Measurements from ENCODE around the gene APEX2.

APEX2 gene

GRCh38 chrX:54992911-54993622 lies 7.1 kb upstream of the APEX2 start:
- Histone ChIP-seq H3K4me1 (ENCODE audit: insufficient read depth, low read length, severe bottlenecking) (no peaks in the 10 kb centered on the region), H3K27ac (ENCODE audit: low read depth, low read length, poor library complexity, severe bottlenecking) (no peak overlapping the region), H3K4me3 (ENCODE audit: low read depth, low read length, poor library complexity, severe bottlenecking) (no peak overlapping the region), H3K9me2 (ENCODE audit: low read depth, low read length) (no peaks in the 10 kb centered on the region), H3K36me3 (ENCODE audit: insufficient read depth, low read length) (no peaks in the 10 kb centered on the region), H3K9ac (ENCODE audit: low read length) (no peak overlapping the region), H4K20me1 (ENCODE audit: insufficient read depth, low read length) (no peaks in the 10 kb centered on the region), H3K27me3 (ENCODE audit: insufficient read depth, low read length) (no peaks in the 10 kb centered on the region), H3F3A (ENCODE audit: insufficient read depth, low read length) (no peaks in the 10 kb centered on the region), H2AFZ (ENCODE audit: low read length) (no peak overlapping the region), H3K4me2 (ENCODE audit: low read length) (no peak overlapping the region), H3K79me2 (ENCODE audit: insufficient read depth, low read length) (no peaks in the 10 kb centered on the region), H3K9me3 (ENCODE audit: low read length) (no peaks in the 10 kb centered on the region)
- TF ChIP-seq, protein P1, sequence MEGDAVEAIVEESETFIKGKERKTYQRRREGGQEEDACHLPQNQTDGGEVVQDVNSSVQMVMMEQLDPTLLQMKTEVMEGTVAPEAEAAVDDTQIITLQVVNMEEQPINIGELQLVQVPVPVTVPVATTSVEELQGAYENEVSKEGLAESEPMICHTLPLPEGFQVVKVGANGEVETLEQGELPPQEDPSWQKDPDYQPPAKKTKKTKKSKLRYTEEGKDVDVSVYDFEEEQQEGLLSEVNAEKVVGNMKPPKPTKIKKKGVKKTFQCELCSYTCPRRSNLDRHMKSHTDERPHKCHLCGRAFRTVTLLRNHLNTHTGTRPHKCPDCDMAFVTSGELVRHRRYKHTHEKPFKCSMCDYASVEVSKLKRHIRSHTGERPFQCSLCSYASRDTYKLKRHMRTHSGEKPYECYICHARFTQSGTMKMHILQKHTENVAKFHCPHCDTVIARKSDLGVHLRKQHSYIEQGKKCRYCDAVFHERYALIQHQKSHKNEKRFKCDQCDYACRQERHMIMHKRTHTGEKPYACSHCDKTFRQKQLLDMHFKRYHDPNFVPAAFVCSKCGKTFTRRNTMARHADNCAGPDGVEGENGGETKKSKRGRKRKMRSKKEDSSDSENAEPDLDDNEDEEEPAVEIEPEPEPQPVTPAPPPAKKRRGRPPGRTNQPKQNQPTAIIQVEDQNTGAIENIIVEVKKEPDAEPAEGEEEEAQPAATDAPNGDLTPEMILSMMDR (IDR thresholded peaks at IDR 0.05; ENCODE audit: low read length) = no peak

DNA sequence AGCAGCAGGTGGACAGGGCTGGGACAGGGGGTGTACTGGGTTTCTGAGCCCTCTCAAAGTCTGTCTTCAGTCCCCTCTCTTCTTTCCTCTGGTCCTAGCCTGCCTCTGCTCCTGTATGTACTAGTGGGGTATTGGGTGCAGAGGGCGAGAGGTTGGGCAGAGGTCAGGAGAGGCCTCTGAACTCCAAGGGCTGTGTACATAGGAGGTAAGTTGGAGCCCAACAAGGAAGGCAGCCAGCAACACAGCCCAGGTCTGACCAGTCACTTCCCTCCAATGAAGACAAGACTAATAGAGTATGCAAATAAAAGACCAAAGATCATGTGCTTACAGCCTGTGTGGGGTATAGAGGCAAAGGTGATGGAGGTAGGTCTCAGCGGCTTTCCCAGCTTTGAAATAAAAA lies 6.1 kb upstream of the APEX2 start, which contains the start of gene PFKFB1:
PFKFB1 (minus strand) TSS at position 90 of the 400 bp plus-strand sequence. CDS start 181 bp downstream, outside the sequence.
- Histone ChIP-seq H3K9ac (ENCODE audit: low read length) (no peak within 1 kb of the TSS), H4K20me1 (ENCODE audit: insufficient read depth, low read length) (no peaks in the 10 kb centered on the region), H3K4me2 (ENCODE audit: low read length) (no peak within 1 kb of the TSS), H3K36me3 (ENCODE audit: insufficient read depth, low read length) (no peaks in the 10 kb centered on the region), H3K9me3 (ENCODE audit: low read length) (no peaks in the 10 kb centered on the region), H3K27me3 (ENCODE audit: insufficient read depth, low read length) (no peaks in the 10 kb centered on the region), H3K79me2 (ENCODE audit: insufficient read depth, low read length) (no peaks in the 10 kb centered on the region), H3F3A (ENCODE audit: insufficient read depth, low read length) (no peaks in the 10 kb centered on the region), H3K27ac (ENCODE audit: low read depth, low read length, poor library complexity, severe bottlenecking) (no peak within 1 kb of the TSS), H2AFZ (ENCODE audit: low read length) (no peak within 1 kb of the TSS), H3K4me3 (ENCODE audit: low read depth, low read length, poor library complexity, severe bottlenecking) (no peak within 1 kb of the TSS), H3K4me1 (ENCODE audit: insufficient read depth, low read length, severe bottlenecking) (peaks cover under 1% of the 10 kb centered on the region), H3K9me2 (ENCODE audit: low read depth, low read length) (no peaks in the 10 kb centered on the region)
- TF ChIP-seq, protein P1 (IDR thresholded peaks at IDR 0.05; ENCODE audit: low read length) = no peak
- TF ChIP-seq EZH2 (IDR thresholded peaks at IDR 0.05; ENCODE audit: borderline replicate concordance, low read length) = no peak

DNA sequence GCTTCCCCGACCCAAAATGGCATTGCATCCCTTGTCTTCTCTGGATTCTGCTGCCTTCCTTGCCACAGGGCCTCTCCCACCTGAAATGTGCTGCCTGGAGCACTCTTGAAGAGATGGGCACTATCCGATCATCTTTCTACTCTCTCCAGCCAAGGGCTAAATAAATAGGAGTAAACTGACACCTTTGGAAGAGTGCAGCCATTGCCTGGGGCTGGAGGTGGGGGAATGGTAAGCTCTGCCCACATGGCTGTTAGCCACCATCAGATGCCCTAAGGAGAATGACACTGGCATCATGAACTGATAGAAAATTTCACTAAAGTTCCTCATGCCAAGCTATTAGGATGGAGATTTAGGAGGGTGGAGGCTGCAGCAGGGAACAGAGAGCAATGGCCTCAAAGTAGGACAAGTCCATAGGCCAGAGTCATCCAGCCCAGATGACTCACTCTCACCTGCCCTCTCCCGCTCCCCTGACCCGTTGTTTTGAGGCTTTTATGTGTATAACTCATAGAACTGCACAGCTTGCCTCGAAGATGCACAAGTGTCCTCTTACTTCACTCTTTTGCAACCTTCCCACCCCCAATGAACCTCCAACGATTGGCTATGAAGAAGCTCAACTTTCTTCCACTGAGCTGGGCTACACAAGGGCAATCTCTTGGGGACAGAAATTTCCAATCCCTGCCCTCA lies 5.4 kb upstream of the APEX2 start:
- Histone ChIP-seq H3K27me3 (ENCODE audit: insufficient read depth, low read length) (no peaks in the 10 kb centered on the region), H3K4me1 (ENCODE audit: insufficient read depth, low read length, severe bottlenecking) (peaks cover 6% of the 10 kb centered on the region), H3K4me3 (ENCODE audit: low read depth, low read length, poor library complexity, severe bottlenecking) (no peak overlapping the region), H3F3A (ENCODE audit: insufficient read depth, low read length) (no peaks in the 10 kb centered on the region), H2AFZ (ENCODE audit: low read length) (no peak overlapping the region), H3K27ac (ENCODE audit: low read depth, low read length, poor library complexity, severe bottlenecking) (no peak overlapping the region), H3K36me3 (ENCODE audit: insufficient read depth, low read length) (no peaks in the 10 kb centered on the region), H3K9me2 (ENCODE audit: low read depth, low read length) (no peaks in the 10 kb centered on the region), H3K9me3 (ENCODE audit: low read length) (no peaks in the 10 kb centered on the region), H3K79me2 (ENCODE audit: insufficient read depth, low read length) (no peaks in the 10 kb centered on the region), H3K4me2 (ENCODE audit: low read length) (no peak overlapping the region), H4K20me1 (ENCODE audit: insufficient read depth, low read length) (no peaks in the 10 kb centered on the region), H3K9ac (ENCODE audit: low read length) (no peak overlapping the region)
- TF ChIP-seq, protein P1 (IDR thresholded peaks at IDR 0.05; ENCODE audit: low read length) = no peak

All from OCI-LY1 (cell line).